GM12878 (cell line): ENCODE results near the gene AOC3. TPM values are rescaled to one million over a fixed set of nuclear protein-coding genes. Genes with fewer than 3 reads are reported as not detected.

Source experiments
- ATAC-seq: fragments of 200-7000 bp; cut with Tn5 transposase; 3 replicates; pipeline ENCODE4 v1.9.1; 2020; ENCODE audit warnings: mild to moderate bottlenecking, moderate library complexity
- BruUV-seq: library from RNA; stranded (reverse); fragments of 400-500 nt; replicated peaks from 2 replicates; lab custom pipeline; 2021; lab: Mats Ljungman, UMichigan
- CTCF ChIA-PET: fragments of 300-600 bp; sonication (Branson Sonifier 250); formaldehyde crosslinking; extraction: SDS; loops from one replicate; lab custom pipeline; 2021; ENCODE audit warnings: inconsistent platforms; lab: Yijun Ruan, JAX
- POLR2A ChIA-PET: fragments of 350-600 bp; formaldehyde crosslinking; extraction: SDS; loops from one replicate; lab custom pipeline; 2021; ENCODE audit warnings: inconsistent platforms; lab: Charles Lee
- RAD21 ChIA-PET: fragments of 300-600 bp; sonication (Branson Sonifier 250); formaldehyde crosslinking; loops from one replicate; lab custom pipeline; 2023; ENCODE audit warnings: antibody characterized with exemption; ENCODE audit not compliant: unreplicated experiment; lab: Charles Lee
- SMC1A ChIA-PET: fragments of 300-600 bp; sonication (Branson Sonifier 250); formaldehyde crosslinking; loops from one replicate; lab custom pipeline; 2023; ENCODE audit not compliant: unreplicated experiment, uncharacterized antibody; lab: Charles Lee
- DNase-seq: peaks from one replicate; pipeline ENCODE4 v3.0.0-alpha.2; 2011; ENCODE audit warnings: low read depth, low spot score
- FAIRE-seq: peaks from 3 replicates; lab custom pipeline; 2011; peaks lifted over from hg19 to GRCh38; lab: Jason Lieb, UNC
- H2AFZ ChIP-seq: 2 replicates; pipeline ENCODE4 v1.6.0; 2011; ENCODE audit warnings: low read depth, low read length, control low read depth; ENCODE audit not compliant: control insufficient read depth
- H3K27ac ChIP-seq: 2 replicates; pipeline ENCODE4 v1.5.1; 2011; ENCODE audit warnings: control low read depth; ENCODE audit not compliant: control insufficient read depth, insufficient read depth
- H3K27me3 ChIP-seq, 2 experiments: replicated peaks in 1 of 2; 2 replicates each; pipeline versions ENCODE4 v1.6.0 to v1.6.1; 2011; ENCODE audit warnings: low read length in 1 of 2; ENCODE audit not compliant: control insufficient read depth in 2 of 2, insufficient read depth in 2 of 2
- H3K36me3 ChIP-seq, 2 experiments: 2 replicates each; pipeline ENCODE4 v1.5.1; 2011; ENCODE audit warnings: low read length in 1 of 2; ENCODE audit not compliant: control insufficient read depth in 2 of 2, insufficient read depth in 2 of 2
- H3K4me1 ChIP-seq: 2 replicates; pipeline ENCODE4 v1.6.1; 2011; ENCODE audit warnings: mild to moderate bottlenecking, low read length, moderate library complexity, mixed read lengths; ENCODE audit not compliant: control insufficient read depth, insufficient read depth
- H3K4me2 ChIP-seq: 2 replicates; pipeline ENCODE4 v1.6.0; 2011; ENCODE audit warnings: control low read depth; ENCODE audit not compliant: control insufficient read depth, insufficient read depth
- H3K4me3 ChIP-seq: fragments of 200-600 bp; sonication (generic); 2 replicates; pipeline ENCODE4 v1.5.1; 2016
- H3K79me2 ChIP-seq: 2 replicates; pipeline ENCODE4 v1.6.0; 2011; ENCODE audit warnings: low read length; ENCODE audit not compliant: control insufficient read depth, insufficient read depth
- H3K9ac ChIP-seq: 2 replicates; pipeline ENCODE4 v1.8.0; 2011; ENCODE audit warnings: low read length, control low read depth, mixed read lengths; ENCODE audit not compliant: control insufficient read depth, insufficient read depth
- H3K9me3 ChIP-seq: replicated peaks from 3 replicates; pipeline ENCODE4 v1.5.1; 2011; ENCODE audit warnings: mild to moderate bottlenecking, low read length; ENCODE audit not compliant: control insufficient read depth, insufficient read depth
- H4K20me1 ChIP-seq: 2 replicates; pipeline ENCODE4 v1.6.0; 2011; ENCODE audit not compliant: control insufficient read depth, insufficient read depth
- ASH2L ChIP-seq: fragments of 300-600, 200-600 bp; sonication (generic); IDR thresholded peaks from 2 replicates; pipeline ENCODE4 v1.6.1; 2017; ENCODE audit warnings: low read depth, mild to moderate bottlenecking, borderline replicate concordance
- BCL11A ChIP-seq: IDR thresholded peaks from 2 replicates; pipeline ENCODE4 v1.6.1; 2011; ENCODE audit warnings: low read depth, low read length
- CEBPB ChIP-seq, 2 experiments: fragments of 150-350 bp in 1 of 2; IDR thresholded peaks; 2 replicates each; pipeline ENCODE4 v1.6.1; 2012 to 2014; ENCODE audit warnings: low read depth in 2 of 2, low read length in 2 of 2, borderline replicate concordance in 1 of 2, inconsistent platforms in 1 of 2
- E2F8 ChIP-seq: fragments of 450-650 bp; IDR thresholded peaks from 2 replicates; pipeline ENCODE4 v1.6.1; 2018; ENCODE audit warnings: mild to moderate bottlenecking, low read depth, moderate library complexity; ENCODE audit not compliant: partially characterized antibody
- ELK1 ChIP-seq: IDR thresholded peaks from 2 replicates; pipeline ENCODE4 v1.6.1; 2012; ENCODE audit warnings: low read depth, low read length, improper control_type of control experiment
- HDGF ChIP-seq: fragments of 450-650 bp; IDR thresholded peaks from 2 replicates; pipeline ENCODE4 v1.6.1; 2016; ENCODE audit warnings: antibody characterized with exemption
- IKZF1 ChIP-seq: fragments of 450-650 bp; conservative IDR thresholded peaks from 2 replicates; pipeline ENCODE4 v1.6.1; 2017; ENCODE audit warnings: antibody characterized with exemption, mild to moderate bottlenecking
- MTA3 ChIP-seq: IDR thresholded peaks from 2 replicates; pipeline ENCODE4 v1.6.1; 2012; ENCODE audit warnings: low read length, inconsistent platforms, borderline replicate concordance
- NFIC ChIP-seq: IDR thresholded peaks from 2 replicates; pipeline ENCODE4 v1.6.1; 2012; ENCODE audit warnings: low read depth, mild to moderate bottlenecking, inconsistent platforms, low read length, moderate library complexity
- RAD51 ChIP-seq: fragments of 450-650 bp; IDR thresholded peaks from 2 replicates; pipeline ENCODE4 v1.6.1; 2016; ENCODE audit warnings: moderate library complexity, mild to moderate bottlenecking, inconsistent platforms
- RUNX3 ChIP-seq: IDR thresholded peaks from 2 replicates; pipeline ENCODE4 v1.6.1; 2012; ENCODE audit warnings: low read length, inconsistent platforms
- SMAD5 ChIP-seq: IDR thresholded peaks from 2 replicates; pipeline ENCODE4 v1.6.1; 2016; ENCODE audit warnings: antibody characterized with exemption, low read depth
- SREBF2 ChIP-seq: IDR thresholded peaks from 2 replicates; pipeline ENCODE4 v1.6.1; 2012; ENCODE audit warnings: mild to moderate bottlenecking, low read length
- TCF7 ChIP-seq: IDR thresholded peaks from 2 replicates; pipeline ENCODE4 v1.6.1; 2014; ENCODE audit warnings: antibody characterized with exemption, borderline replicate concordance
- ZNF687 ChIP-seq: fragments of 450-650 bp; IDR thresholded peaks from 2 replicates; pipeline ENCODE4 v1.6.1; 2017; ENCODE audit warnings: mild to moderate bottlenecking, moderate library complexity
- ZZZ3 ChIP-seq: IDR thresholded peaks from 2 replicates; pipeline ENCODE4 v1.6.1; 2011; ENCODE audit warnings: low read depth; ENCODE audit not compliant: control insufficient read depth, insufficient read length
- WGBS: methylation state at CpG from one replicate; pipeline ENCODE4 v1.1.6; 2016; ENCODE audit warnings: low lambda C conversion rate; ENCODE audit not compliant: insufficient replicate concordance, insufficient coverage; ENCODE audit errors: missing lambda C conversion rate; 5-methylcytosine and 5-hydroxymethylcytosine counted together
- in situ Hi-C: fragments of 300-500 bp; cut with MboI; formaldehyde crosslinking; loops from 9 replicates; pipeline ENCODE4 v1.14.3; 2018; ENCODE audit warnings: mixed read lengths
- intact Hi-C: fragments of 100-400 bp; cut with micrococcal nuclease; formaldehyde crosslinking; loops from one replicate; pipeline ENCODE4 v1.14.2; 2022; ENCODE audit not compliant: unreplicated experiment
- polyA plus RNA-seq, 11 experiments: library from polyadenylated mRNA; depleted of rRNA in 4 of 11; unstranded in 6 of 11; stranded (reverse) in 5 of 11; fragments of >200 nt; fragmentation: Nextera tagmentation in 4 of 11; fragmentation: Illumina TruSeq in 1 of 11; extraction: Ambion mirVana in 4 of 11; extraction: Trizol in 1 of 11; gene quantifications; 1 replicate in 1 of 11; 2 replicates in 10 of 11; pipeline versions ENCODE4 v1.2.1 to v1.2.3, GENCODE V29; 2011 to 2016; ENCODE audit warnings: inconsistent platforms in 2 of 11, missing spikeins in 2 of 11, low read depth in 1 of 11
- total RNA-seq, 4 experiments: library from RNA; depleted of rRNA in 3 of 4; stranded (reverse); fragments of >200 nt in 3 of 4; fragmentation: Illumina TruSeq in 1 of 4; extraction: Trizol in 1 of 4; gene quantifications; 2 replicates each; pipeline versions ENCODE4 v1.2.1 to v1.2.3, GENCODE V29; 2013 to 2021

The AOC3 gene
- total and polyA plus RNA-seq, 10 of the 15 experiments (the other 5 are each of a cell fraction or from before 2014, with no cell fraction given) = 0.02 to 0.91 (median 0.34) TPM; not detected in 2

- TF ChIP-seq E2F8 = no peak
- no peak for TF ChIP-seq NFIC
- no peak for TF ChIP-seq IKZF1
- TF ChIP-seq TCF7 = no peak
Measured at GRCh38 chr17:42878924-42879595, 28.1 kb downstream of the AOC3 start (continued).

GRCh38 chr17:42879596-42879985, 28.6 kb downstream of the AOC3 start:
- FAIRE-seq = no peak
- WGBS = 23% methylated on average over 6 of the region's 6 CpGs
- in situ Hi-C loops = no loop called here
- TF ChIP-seq RAD51 (no peak), CEBPB (IDR thresholded peaks at IDR 0.05; ENCODE audit: borderline replicate concordance in 1 of 2, low read depth in 2 of 2, low read length in 2 of 2) (no peak), SREBF2 (no peak), SMAD5 (no peak), ZNF687 (no peak), MTA3 (no peak), ASH2L (no peak), BCL11A (no peak), ELK1 (no peak), RUNX3 (no peak), ZZZ3 (no peak), HDGF (no peak)

More at GRCh38 chr17:42879596-42879985, 28.6 kb downstream of the AOC3 start:
- ATAC-seq (no peak), DNase-seq (no peak)
- Histone ChIP-seq H4K20me1 (no peaks in the 10 kb centered on the region), H3K36me3 (no peaks in the 10 kb centered on the region), H3K9me3 (no peaks in the 10 kb centered on the region), H2AFZ (no peak overlapping the region), H3K4me2 (no peak overlapping the region), H3K4me3 (no peak overlapping the region), H3K9ac (no peak overlapping the region), H3K79me2 (no peaks in the 10 kb centered on the region), H3K4me1 (no peaks in the 10 kb centered on the region), H3K27ac (no peak overlapping the region), H3K27me3 (no peaks in the 10 kb centered on the region; a peak in 2 of 4 replicates)
- ChIA-PET CTCF (no interaction called here), POLR2A (no interaction called here), RAD21 (no interaction called here), SMC1A (no interaction called here)
- intact Hi-C loops = no loop called here
- no TSS peak for BruUV-seq
